Hypothalamus (tissue), 51 donors: ENCODE data around the gene GLUL.
"Not testable (repeated sequence)": the region's sequence is repeated elsewhere in the genome, so short reads cannot be mapped to it uniquely, and the experiment has no call there.

Experiments used
- DNase-seq, 51 donors: peaks; one replicate each; lab custom pipeline; 2025; lab: John Stamatoyannopoulos, UW

GLUL gene

DNA sequence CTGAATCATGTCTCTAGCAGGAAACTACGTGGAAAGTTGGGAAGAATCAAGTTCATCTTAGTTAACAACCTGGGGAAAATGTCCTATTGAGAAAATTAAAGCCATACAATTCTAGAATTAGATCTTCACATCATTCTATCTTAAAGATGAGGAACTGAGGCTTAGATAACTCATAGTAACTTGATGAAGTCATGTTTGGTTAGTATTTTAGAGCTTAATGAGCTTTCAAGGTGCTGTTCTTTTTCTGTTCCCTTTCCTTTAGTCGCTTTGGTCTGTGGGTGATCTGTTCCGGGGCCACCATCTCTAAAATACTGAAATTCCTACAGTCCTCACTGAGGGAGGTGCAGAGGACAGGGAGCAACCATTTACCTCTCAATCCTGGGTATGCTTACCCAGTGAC is 4.3 kb upstream of the GLUL start:
- DNase-seq: peak in 1 of 51 donors; percentile 15

GRCh38 chr1:182394055-182394775 is 2.6 kb upstream of the GLUL start:
- DNase-seq: peak in 3 of 51 donors; percentile 24 to 28 (median 24)

DNA sequence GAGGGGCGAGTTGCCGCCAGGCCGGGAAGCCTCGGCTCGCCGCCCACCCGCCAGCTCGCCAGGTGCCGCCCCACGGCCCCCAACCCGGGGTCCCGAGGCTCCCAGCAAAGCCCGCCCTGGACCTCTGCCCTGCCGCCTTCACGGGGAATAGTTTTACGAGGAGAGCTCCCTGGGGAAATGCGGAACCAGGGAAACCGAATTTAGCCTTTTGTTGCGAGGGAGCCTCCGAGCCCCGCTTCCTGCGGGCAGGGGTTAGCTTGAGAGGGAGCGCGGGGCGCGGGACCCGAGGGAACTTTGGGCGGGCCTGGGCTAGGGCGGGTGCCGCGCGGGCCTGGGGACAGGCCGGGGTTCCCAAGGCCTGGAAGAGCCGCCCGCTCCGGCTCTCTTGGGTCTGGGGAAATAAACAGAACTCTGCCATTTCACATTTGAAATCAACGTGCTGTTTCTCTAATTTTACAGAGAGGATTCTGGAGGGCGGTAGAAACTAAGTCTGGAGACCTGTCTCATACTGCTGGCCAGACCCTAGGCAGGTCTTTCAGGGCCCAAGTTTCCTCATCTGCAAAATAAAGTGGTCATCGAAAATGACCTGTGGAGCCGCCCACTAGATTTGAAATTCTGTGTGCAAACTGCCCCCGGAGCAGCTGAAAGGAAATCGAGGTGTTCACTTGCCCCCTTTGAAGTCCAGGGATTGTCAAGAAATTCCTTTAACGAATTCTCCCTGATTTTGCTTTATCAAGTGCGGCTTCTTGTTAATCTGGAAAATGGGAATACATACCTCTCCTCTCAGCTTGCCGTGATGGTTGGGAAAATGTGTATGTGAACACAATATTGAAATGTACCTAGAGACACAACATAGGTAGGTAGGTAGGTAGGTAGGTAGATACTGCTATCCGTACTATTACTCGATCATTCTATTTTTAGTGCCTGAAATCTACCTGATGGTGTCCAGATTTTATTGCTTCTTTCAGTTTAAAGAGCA is 749 bp upstream of the GLUL start:
- DNase-seq: peak in 16 of 51 donors; percentile 46 to 76 (median 68)

GRCh38 chr1:182391028-182391361 is 595 bp downstream of the GLUL start:
- DNase-seq: peak in 8 of 51 donors; percentile 48 to 78 (median 64)

- peak in 13 of 51 donors; percentile 21 to 61 (median 29) for DNase-seq
These were observed 2.0 kb downstream of the GLUL start for GRCh38 chr1:182389619-182390047.

DNA sequence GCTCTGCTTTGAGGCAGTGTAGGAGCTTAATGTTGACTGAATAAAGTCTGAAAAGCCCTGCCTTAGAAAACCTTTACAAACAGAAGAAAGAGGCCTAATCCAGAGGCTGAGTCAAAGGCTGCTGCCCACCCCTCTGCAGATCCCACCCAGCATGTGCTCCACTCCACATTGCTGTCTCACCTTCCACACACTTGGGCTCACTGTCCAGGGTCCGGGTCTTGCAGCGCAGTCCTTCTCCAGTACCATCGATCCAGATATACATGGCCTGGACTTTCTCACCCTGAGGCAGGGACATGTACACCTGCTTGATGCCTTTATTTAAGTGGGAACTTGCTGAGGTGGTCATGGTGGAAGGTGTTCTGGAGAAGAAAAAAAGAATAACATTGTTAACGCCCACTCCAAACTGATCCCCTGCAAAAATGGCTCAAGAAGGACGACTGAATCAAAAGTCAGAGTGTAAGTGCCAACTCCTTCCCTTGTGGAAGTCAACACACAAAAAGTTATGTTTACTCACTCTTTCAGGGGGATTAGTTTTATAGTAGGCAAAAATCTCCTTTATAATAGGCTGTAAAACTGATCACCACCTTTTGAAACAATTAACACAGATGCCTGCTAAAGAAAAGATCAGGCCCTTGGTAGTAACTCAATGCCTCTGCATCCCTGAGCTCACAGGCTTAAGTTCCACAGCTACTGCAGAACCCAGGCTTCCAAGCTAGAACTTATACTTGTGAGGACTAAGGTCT is 3.0 kb downstream of the GLUL start:
- peak in 3 of 51 donors; percentile 25 to 54 (median 31) for DNase-seq

- DNase-seq: no peak
These were observed 4.0 kb downstream of the GLUL start for GRCh38 chr1:182387566-182387965.

DNA sequence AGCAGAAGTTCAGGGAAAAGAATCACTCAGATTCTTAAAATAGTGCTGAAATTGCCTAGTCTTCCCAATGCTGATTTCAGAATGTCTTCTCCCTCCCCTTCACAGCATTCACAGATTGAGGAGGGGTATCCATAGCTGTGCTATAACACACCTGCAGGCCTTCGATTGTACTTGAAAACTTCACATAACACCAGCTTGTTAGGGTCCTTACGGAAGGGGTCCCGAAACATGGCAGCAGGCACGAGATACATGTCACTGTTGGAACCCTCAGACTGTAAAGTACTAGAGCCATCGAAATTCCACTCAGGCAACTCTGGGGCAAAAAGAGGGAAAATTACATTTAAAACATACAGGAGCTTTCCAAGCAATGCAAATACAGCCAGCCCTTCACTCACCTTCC is 4.6 kb downstream of the GLUL start:
- peak in 2 of 51 donors; percentile 10 to 29 for DNase-seq

GRCh38 chr1:182385885-182386853 is 5.4 kb downstream of the GLUL start:
- DNase-seq: peak in 3 of 51 donors; percentile 28 to 45 (median 29)

DNA sequence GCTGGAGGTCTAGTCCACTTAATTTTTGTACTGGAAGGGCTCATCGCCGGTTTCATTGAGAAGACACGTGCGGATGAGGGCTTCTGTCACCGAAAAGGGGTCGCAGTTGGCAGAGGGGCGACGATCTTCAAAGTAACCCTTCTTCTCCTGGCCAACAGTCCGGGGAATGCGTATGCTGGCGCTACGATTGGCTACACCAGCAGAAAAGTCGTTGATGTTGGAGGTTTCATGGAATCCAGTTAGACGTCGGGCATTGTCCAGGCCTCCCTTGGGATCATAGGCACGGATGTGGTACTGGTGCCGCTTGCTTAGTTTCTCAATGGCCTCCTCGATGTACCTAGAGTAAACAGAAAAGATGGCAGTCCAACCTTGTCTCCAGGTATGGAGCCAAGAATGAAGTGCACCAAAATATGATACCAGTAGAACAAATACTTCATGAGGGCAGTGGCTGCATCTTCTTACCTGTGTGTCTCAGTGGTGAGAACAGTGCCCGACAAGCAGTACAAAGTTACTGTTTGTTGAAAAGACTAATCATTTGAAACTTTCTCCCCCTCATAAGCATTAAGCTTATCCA is 7.1 kb downstream of the GLUL start:
- peak in 2 of 51 donors; percentile 16 to 18 for DNase-seq

DNA sequence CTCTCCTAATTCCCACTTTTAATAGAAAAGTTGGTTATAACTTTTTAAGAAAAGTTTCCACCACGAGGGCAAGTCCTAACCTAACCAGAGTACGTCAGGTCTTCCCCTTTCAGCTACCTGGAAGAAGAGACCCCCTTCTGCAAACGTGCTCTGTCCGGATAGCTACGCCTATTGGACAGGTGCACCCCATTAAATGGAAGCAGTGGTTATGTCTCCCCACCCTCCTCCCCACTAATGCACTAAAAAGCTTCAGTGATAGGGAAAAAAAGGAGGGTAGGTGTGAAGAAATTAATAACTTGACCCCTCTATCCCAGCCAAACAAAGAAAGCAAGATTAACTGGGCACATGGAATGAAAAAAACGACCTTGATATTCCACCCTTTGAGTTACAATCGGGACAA is 7.7 kb downstream of the GLUL start:
- no peak for DNase-seq

DNA sequence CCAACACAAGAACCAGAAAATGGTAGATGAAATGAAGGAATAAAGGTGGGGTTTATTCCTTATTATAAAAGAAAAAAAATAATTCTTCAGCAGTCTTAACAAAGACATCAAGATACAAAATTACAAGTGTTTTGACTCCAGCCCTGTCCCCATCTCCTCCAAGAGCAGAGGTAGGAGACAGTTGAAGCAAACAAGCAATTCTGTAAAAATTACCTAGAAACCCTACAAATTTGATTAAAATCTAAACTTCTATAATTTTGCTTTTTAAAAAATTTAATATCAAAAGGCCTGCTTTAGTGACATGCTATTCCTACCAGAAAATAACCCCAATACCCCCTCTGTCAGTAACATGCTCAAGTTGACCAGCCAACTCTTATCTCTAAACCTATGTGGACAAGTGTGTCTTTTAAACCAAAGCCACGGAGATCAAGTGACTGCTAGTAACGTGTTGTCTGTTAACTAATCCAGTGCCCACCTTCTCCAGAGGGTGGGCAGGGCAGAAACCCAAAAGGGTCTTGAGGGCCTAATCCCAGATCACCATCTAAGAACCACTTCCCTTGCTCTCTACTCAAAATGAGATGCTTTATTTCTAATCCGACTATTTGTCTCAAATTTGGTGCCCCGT is 8.4 kb downstream of the GLUL start:
- no peak for DNase-seq

- peak in 1 of 51 donors; percentile 18 for DNase-seq
These were observed 9.4 kb downstream of the GLUL start for GRCh38 chr1:182381962-182382819.

DNA sequence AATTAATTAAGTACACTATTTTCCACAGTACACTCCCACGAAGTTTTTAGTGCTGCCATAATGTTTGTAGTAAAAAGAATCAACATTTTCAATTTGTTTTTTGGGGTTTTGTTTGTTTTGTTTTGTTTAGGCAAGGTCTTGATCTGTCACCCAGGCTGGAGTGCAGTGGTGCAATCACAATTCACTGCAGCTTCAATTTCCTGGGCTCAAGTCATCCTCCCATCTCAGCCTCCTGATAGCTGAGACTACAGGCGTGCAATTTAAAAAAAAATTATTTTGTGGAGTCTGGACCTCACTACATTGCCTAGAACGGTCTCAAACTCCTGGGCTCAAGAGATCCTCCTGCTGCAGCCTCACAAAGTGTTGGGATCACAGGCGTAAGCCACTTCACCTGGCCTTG is 11.4 kb downstream of the GLUL start:
- DNase-seq: no peak

GRCh38 chr1:182379781-182380180 is 11.8 kb downstream of the GLUL start:
- not testable (repeated sequence) for DNase-seq

- no peak for DNase-seq
These were observed 14.5 kb downstream of the GLUL start for GRCh38 chr1:182376936-182377574.

DNA sequence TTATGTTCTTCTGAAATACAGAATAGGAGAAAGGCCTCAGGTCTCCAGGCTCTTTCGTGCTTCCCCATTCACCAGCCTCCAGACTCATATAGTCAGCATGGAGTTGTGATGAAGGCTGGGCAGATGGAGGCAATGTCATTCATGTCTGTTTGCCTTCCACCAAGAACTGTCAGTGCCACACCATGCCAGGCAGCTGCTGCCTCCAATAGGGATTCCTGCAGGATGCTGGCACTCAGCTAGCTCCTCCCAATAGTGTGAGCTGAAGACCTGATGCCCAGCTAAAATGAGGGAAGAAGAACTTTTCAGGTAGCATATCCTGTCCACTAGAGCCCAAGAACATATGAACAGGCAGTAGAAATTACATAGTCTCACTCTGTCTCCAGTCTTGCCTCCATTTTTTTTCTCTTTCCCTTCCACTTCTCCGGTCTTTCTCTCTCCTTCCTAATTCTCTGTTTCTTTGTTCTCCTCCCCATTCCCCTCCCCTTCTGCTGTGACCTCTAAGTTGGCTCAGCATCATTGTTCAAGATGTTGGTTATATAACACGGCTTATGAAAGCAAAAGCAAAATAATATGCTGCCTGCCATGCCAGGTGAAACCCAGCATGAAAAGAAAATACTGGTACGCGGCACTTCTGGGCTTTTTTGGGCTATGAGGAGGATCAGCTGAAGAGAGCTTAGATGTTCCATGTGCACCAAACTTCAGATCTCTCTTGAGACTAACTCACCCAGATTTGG is 17.3 kb downstream of the GLUL start:
- peak in 2 of 51 donors; percentile 12 to 16 for DNase-seq
